HepG2 (cell line): Measurements from ENCODE around the gene BFSP1. TPM values are rescaled to one million over a fixed set of nuclear protein-coding genes. Genes with fewer than 3 reads are reported as not detected.

ENCODE experiments used
- ATAC-seq: fragments of 200-7000 bp; cut with Tn5 transposase; 3 replicates; pipeline ENCODE4 v1.9.1; 2020; ENCODE audit warnings: mild to moderate bottlenecking, moderate library complexity
- BruUV-seq: library from RNA; stranded (reverse); fragments of 400-500 nt; replicated peaks from 2 replicates; lab custom pipeline; 2021; lab: Mats Ljungman, UMichigan
- CTCF ChIA-PET: fragments of 300-600 bp; formaldehyde crosslinking; extraction: SDS; loops from one replicate; lab custom pipeline; 2021; ENCODE audit warnings: low total read pairs, inconsistent platforms, low intra/inter-chr PET ratio; lab: Yijun Ruan, JAX
- POLR2A ChIA-PET: fragments of 350-600 bp; sonication (Branson Sonifier 250); formaldehyde crosslinking; loops from one replicate; lab custom pipeline; 2020; ENCODE audit warnings: antibody characterized with exemption, inconsistent platforms; lab: Yijun Ruan, JAX
- DNase-seq: peaks from one replicate; pipeline ENCODE4 v3.0.0-alpha.2; 2015; ENCODE audit warnings: low spot score
- FAIRE-seq: peaks from 3 replicates; lab custom pipeline; 2011; peaks lifted over from hg19 to GRCh38; lab: Jason Lieb, UNC
- H2AFZ ChIP-seq: one replicate; pipeline ENCODE4 v1.6.1; 2011; ENCODE audit warnings: low read length, inconsistent platforms
- H3K27ac ChIP-seq: fragments of 300-600 bp; 3 replicates; pipeline ENCODE4 v1.8.0; 2011; ENCODE audit warnings: mixed run types, mild to moderate bottlenecking, mixed read lengths, low read length, inconsistent platforms; ENCODE audit not compliant: insufficient read depth; ENCODE audit errors: extremely low read length
- H3K27me3 ChIP-seq, 2 experiments: fragments of 200-600 bp in 1 of 2; 2 replicates in 1 of 2; 3 replicates in 1 of 2; pipeline versions ENCODE4 v1.6.0 to v1.8.0; 2011; ENCODE audit warnings: low read length in 2 of 2, mild to moderate bottlenecking in 2 of 2, moderate library complexity in 2 of 2, inconsistent platforms in 1 of 2; ENCODE audit not compliant: insufficient read depth in 2 of 2, control insufficient read depth in 1 of 2
- H3K36me3 ChIP-seq, 2 experiments: fragments of 200-600 bp in 1 of 2; replicated peaks in 1 of 2; 2 replicates in 1 of 2; 3 replicates in 1 of 2; pipeline versions ENCODE4 v1.5.1 to v1.8.0; 2011; ENCODE audit warnings: low read length in 2 of 2, inconsistent platforms in 1 of 2; ENCODE audit not compliant: insufficient read depth in 2 of 2, control insufficient read depth in 1 of 2
- H3K4me1 ChIP-seq: 2 replicates; pipeline ENCODE4 v1.5.1; 2012; ENCODE audit warnings: low read length, inconsistent platforms; ENCODE audit not compliant: insufficient read depth
- H3K4me2 ChIP-seq: 2 replicates; pipeline ENCODE4 v1.6.0; 2011; ENCODE audit warnings: low read depth, low read length, inconsistent platforms
- H3K4me3 ChIP-seq, 3 experiments: fragments of 200-600 bp in 1 of 3; sonication (generic), shearing (Covaris generic) in 1 of 3; replicated peaks in 1 of 3; 2 replicates each; pipeline ENCODE4 v1.5.1; 2011 to 2016; ENCODE audit warnings: low read length in 3 of 3, inconsistent platforms in 2 of 3, low read depth in 2 of 3, mild to moderate bottlenecking in 2 of 3, control low read depth in 1 of 3, mixed read lengths in 1 of 3; ENCODE audit not compliant: insufficient read depth in 1 of 3
- H3K79me2 ChIP-seq: one replicate; pipeline ENCODE4 v1.6.1; 2011; ENCODE audit warnings: low read length, inconsistent platforms; ENCODE audit not compliant: insufficient read depth
- H3K9ac ChIP-seq: 2 replicates; pipeline ENCODE4 v1.6.0; 2011; ENCODE audit warnings: mild to moderate bottlenecking, low read depth, low read length, inconsistent platforms; ENCODE audit not compliant: insufficient read depth
- H3K9me3 ChIP-seq: 2 replicates; pipeline ENCODE4 v1.5.1; 2012; ENCODE audit warnings: mild to moderate bottlenecking, low read length
- H4K20me1 ChIP-seq: 2 replicates; pipeline ENCODE4 v1.6.0; 2011; ENCODE audit warnings: inconsistent platforms, mild to moderate bottlenecking, low read length, moderate library complexity; ENCODE audit not compliant: insufficient read depth
- FOXJ3 ChIP-seq: sonication (generic); formaldehyde crosslinking; IDR thresholded peaks from 2 replicates; pipeline ENCODE4 v1.4.0; 2020; ENCODE audit warnings: missing genetic modification reagents, mild to moderate bottlenecking, borderline replicate concordance
- HMG20B ChIP-seq: conservative IDR thresholded peaks from 2 replicates; pipeline ENCODE4 v1.6.1; 2016; ENCODE audit warnings: missing genetic modification reagents, missing compliant biosample characterization
- NPAS2 ChIP-seq: sonication (generic); formaldehyde crosslinking; IDR thresholded peaks from 2 replicates; pipeline ENCODE4 v1.8.0; 2022; ENCODE audit warnings: mild to moderate bottlenecking, missing genetic modification reagents, borderline replicate concordance
- SETDB1 ChIP-seq: sonication (generic); formaldehyde crosslinking; IDR thresholded peaks from 2 replicates; pipeline ENCODE4 v1.5.1; 2020; ENCODE audit warnings: missing genetic modification reagents, mild to moderate bottlenecking, borderline replicate concordance
- THAP11 ChIP-seq: IDR thresholded peaks from 2 replicates; pipeline ENCODE4 v1.6.1; 2016; ENCODE audit warnings: missing biosample characterization, missing genetic modification reagents
- ZFP90 ChIP-seq: sonication (generic); formaldehyde crosslinking; IDR thresholded peaks from 2 replicates; pipeline ENCODE4 v1.8.0; 2022; ENCODE audit warnings: missing genetic modification reagents, mild to moderate bottlenecking, inconsistent platforms, borderline replicate concordance
- ZFYVE20 ChIP-seq: sonication (generic); formaldehyde crosslinking; IDR thresholded peaks from 2 replicates; pipeline ENCODE4 v1.8.0; 2023; ENCODE audit warnings: low read depth, mild to moderate bottlenecking, moderate library complexity, missing genetic modification reagents, borderline replicate concordance
- ZMYM2 ChIP-seq: sonication (generic); formaldehyde crosslinking; IDR thresholded peaks from 2 replicates; pipeline ENCODE4 v1.8.0; 2022; ENCODE audit warnings: mild to moderate bottlenecking, missing genetic modification reagents
- ZNF276 ChIP-seq: sonication (generic); formaldehyde crosslinking; IDR thresholded peaks from 2 replicates; pipeline ENCODE4 v1.4.0; 2020; ENCODE audit warnings: mild to moderate bottlenecking, low read depth, missing genetic modification reagents
- WGBS: methylation state at CpG from one replicate; pipeline ENCODE4 v1.1.6; 2017; ENCODE audit warnings: low lambda C conversion rate; 5-methylcytosine and 5-hydroxymethylcytosine counted together
- in situ Hi-C: cut with HindIII; loops from 2 replicates; pipeline ENCODE4 v1.10.0; 2017; ENCODE audit warnings: low pct_unique_long_range_greater_than_20kb; ENCODE audit not compliant: extremely low pct_ligation_motif_present
- intact Hi-C: fragments of 100-400 bp; cut with micrococcal nuclease; formaldehyde crosslinking; loops from one replicate; pipeline ENCODE4 v1.10.0; 2022; ENCODE audit not compliant: unreplicated experiment
- polyA plus RNA-seq, 8 experiments: library from polyadenylated mRNA; depleted of rRNA in 3 of 8; stranded (reverse) in 7 of 8; unstranded in 1 of 8; fragments of >200 nt; fragmentation: Illumina TruSeq in 4 of 8; extraction: Trizol in 4 of 8; gene quantifications; 2 replicates each; pipeline versions ENCODE4 v1.2.1 to v1.2.3, GENCODE V29; 2011 to 2016; ENCODE audit warnings: low read depth in 4 of 8, missing spikeins in 1 of 8, mixed read lengths in 1 of 8; ENCODE audit not compliant: insufficient read depth in 1 of 8
- total RNA-seq, 5 experiments: library from RNA; depleted of rRNA; stranded (reverse); fragments of >200 nt; fragmentation: Illumina TruSeq; extraction: Trizol; gene quantifications; 2 replicates each; pipeline ENCODE4 v1.2.3, GENCODE V29; 2016; ENCODE audit warnings: low read depth in 1 of 5

Gene BFSP1
- total and polyA plus RNA-seq, 2 of the 13 experiments (the other 11 are each of a cell fraction or from before 2014, with no cell fraction given) = 0.22 to 0.26 TPM

GRCh38 chr20:17573463-17573862, 42.3 kb upstream of the BFSP1 start:
- no peak overlapping the region for H3K4me3 ChIP-seq
- FAIRE-seq = no peak
- H3K4me1 ChIP-seq = peaks cover 47% of the 10 kb centered on the region
- no peak overlapping the region for H2AFZ ChIP-seq
- no peak for DNase-seq
- BruUV-seq = no TSS peak
- H3K9me3 ChIP-seq = no peaks in the 10 kb centered on the region
- WGBS = 97% methylated on average over 3 of the region's 3 CpGs
- H3K36me3 ChIP-seq = no peaks in the 10 kb centered on the region
- peaks cover 8% of the 10 kb centered on the region; the same call in 1 of the 2 replicates for H4K20me1 ChIP-seq
- no peak overlapping the region for H3K9ac ChIP-seq
- POLR2A ChIA-PET = interaction anchor here (0.6 to 1.2 kb wide), 4 partner anchors 10 to 395 kb away, joined by 3 to 4 read pairs (median 3); partner anchors contain the start of genes BFSP1, MGME1 and SNX5
- TF ChIP-seq THAP11 (CRISPR knock-in tag) (no peak), SETDB1 (CRISPR knock-in tag) (no peak), FOXJ3 (no peak), ZFYVE20 (CRISPR knock-in tag) (no peak), ZMYM2 (no peak), NPAS2 (CRISPR knock-in tag) (no peak), ZNF276 (no peak), ZFP90 (CRISPR knock-in tag) (no peak), HMG20B (CRISPR knock-in tag) (no peak)
- TF ChIP-seq, all 625 proteins: peak for 0
- intact Hi-C loops (no loop called here), in situ Hi-C loops (no loop called here)
- Histone ChIP-seq H3K27ac (no peak overlapping the region), H3K27me3 (no peaks in the 10 kb centered on the region; a peak in 1 of 5 replicates), H3K79me2 (peaks cover 61% of the 10 kb centered on the region), H3K4me2 (no peak overlapping the region)
- CTCF ChIA-PET = no interaction called here
- ATAC-seq = no peak
